H1 (cell line): Measurements from ENCODE around the gene CCNB1.
"Not testable (repeated sequence)": the region's sequence is repeated elsewhere in the genome, so short reads cannot be mapped to it uniquely, and the experiment has no call there.

ENCODE experiments used
- CREB1 ChIP-seq: IDR thresholded peaks from 2 replicates; pipeline ENCODE4 v1.6.1; 2012; ENCODE audit warnings: inconsistent platforms
- CTBP2 ChIP-seq: IDR thresholded peaks from 2 replicates; pipeline ENCODE4 v1.7.0; 2011; ENCODE audit warnings: borderline replicate concordance, mild to moderate bottlenecking, moderate library complexity, mixed read lengths, low read length; ENCODE audit not compliant: insufficient read depth, insufficient read length
- EGR1 ChIP-seq: IDR thresholded peaks from 2 replicates; pipeline ENCODE4 v1.6.1; 2011; ENCODE audit warnings: low read depth, low read length, borderline replicate concordance
- EP300 ChIP-seq, 2 experiments: IDR thresholded peaks; 1 replicate in 1 of 2; 2 replicates in 1 of 2; pipeline ENCODE4 v1.6.1; 2011 to 2012; ENCODE audit warnings: low read depth in 2 of 2, low read length in 2 of 2, mild to moderate bottlenecking in 2 of 2, borderline replicate concordance in 1 of 2, inconsistent platforms in 1 of 2, moderate library complexity in 1 of 2
- EZH2 ChIP-seq: fragments of 200-600 bp; sonication (generic); IDR thresholded peaks from 2 replicates; pipeline ENCODE4 v1.7.1; 2012; ENCODE audit warnings: low read depth, mild to moderate bottlenecking, moderate library complexity, low read length, inconsistent platforms; ENCODE audit not compliant: severe bottlenecking
- GABPA ChIP-seq: IDR thresholded peaks from 2 replicates; pipeline ENCODE4 v1.6.1; 2011; ENCODE audit warnings: mild to moderate bottlenecking, low read length, moderate library complexity, borderline replicate concordance; ENCODE audit not compliant: insufficient read depth
- JUN ChIP-seq: IDR thresholded peaks from 2 replicates; pipeline ENCODE4 v1.6.1; 2011; ENCODE audit warnings: low read depth, mild to moderate bottlenecking, improper control_type of control experiment, low read length
- POLR2AphosphoS5 ChIP-seq: IDR thresholded peaks from 2 replicates; pipeline ENCODE4 v1.6.1; 2011; ENCODE audit warnings: low read depth, low read length
- RFX5 ChIP-seq: IDR thresholded peaks from 2 replicates; pipeline ENCODE4 v1.6.1; 2011; ENCODE audit warnings: low read depth, low read length, improper control_type of control experiment, borderline replicate concordance
- SP2 ChIP-seq: IDR thresholded peaks from 2 replicates; pipeline ENCODE4 v1.6.1; 2012; ENCODE audit warnings: mild to moderate bottlenecking, low read length, inconsistent platforms
- SP4 ChIP-seq: IDR thresholded peaks from 2 replicates; pipeline ENCODE4 v1.6.1; 2012; ENCODE audit warnings: low read length, inconsistent platforms
- TF ChIP-seq, protein P1 (sequence below), 3 experiments: IDR thresholded peaks; 1 replicate in 2 of 3; 2 replicates in 1 of 3; pipeline versions ENCODE4 v1.5.1 to v1.6.1; 2011; ENCODE audit warnings: low read length in 3 of 3, mild to moderate bottlenecking in 3 of 3, inconsistent platforms in 2 of 3, low read depth in 1 of 3, moderate library complexity in 1 of 3; ENCODE audit not compliant: insufficient read depth in 1 of 3; ENCODE audit errors: control extremely low read depth in 1 of 3
- TF ChIP-seq, protein P2 (sequence below): IDR thresholded peaks from 2 replicates; pipeline ENCODE4 v1.6.1; 2012; ENCODE audit warnings: inconsistent platforms

DNA sequence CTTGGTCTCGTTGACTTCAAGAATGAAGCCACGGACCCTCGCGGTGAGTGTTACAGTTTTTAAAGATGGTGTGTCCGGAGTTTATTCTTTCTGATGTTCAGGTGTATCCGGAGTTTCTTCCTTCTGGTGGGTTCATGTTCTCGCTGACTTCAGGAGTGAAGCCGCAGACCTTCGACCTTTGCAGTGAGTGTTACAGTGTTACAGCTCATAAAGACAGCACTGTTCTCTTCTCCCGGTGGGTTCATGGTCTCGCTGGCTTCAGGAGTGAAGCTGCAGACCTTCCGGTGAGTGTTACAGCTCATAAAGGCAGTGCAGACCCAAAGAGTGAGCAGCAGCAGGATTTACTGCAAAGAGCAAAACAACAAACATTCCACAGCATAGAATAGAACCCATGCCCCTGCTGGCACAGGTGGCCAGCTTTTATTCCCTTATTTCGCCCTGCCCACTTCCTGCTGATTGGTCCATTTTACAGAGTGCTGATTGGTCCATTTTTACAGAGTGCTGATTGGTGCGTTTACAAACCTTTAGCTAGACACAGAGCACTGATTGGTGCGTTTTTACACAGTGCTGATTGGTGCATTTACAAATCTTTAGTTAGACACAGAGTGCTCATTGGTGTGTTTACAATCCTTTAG is 14.8 kb downstream of the CCNB1 start:
- TF ChIP-seq, protein P1, sequence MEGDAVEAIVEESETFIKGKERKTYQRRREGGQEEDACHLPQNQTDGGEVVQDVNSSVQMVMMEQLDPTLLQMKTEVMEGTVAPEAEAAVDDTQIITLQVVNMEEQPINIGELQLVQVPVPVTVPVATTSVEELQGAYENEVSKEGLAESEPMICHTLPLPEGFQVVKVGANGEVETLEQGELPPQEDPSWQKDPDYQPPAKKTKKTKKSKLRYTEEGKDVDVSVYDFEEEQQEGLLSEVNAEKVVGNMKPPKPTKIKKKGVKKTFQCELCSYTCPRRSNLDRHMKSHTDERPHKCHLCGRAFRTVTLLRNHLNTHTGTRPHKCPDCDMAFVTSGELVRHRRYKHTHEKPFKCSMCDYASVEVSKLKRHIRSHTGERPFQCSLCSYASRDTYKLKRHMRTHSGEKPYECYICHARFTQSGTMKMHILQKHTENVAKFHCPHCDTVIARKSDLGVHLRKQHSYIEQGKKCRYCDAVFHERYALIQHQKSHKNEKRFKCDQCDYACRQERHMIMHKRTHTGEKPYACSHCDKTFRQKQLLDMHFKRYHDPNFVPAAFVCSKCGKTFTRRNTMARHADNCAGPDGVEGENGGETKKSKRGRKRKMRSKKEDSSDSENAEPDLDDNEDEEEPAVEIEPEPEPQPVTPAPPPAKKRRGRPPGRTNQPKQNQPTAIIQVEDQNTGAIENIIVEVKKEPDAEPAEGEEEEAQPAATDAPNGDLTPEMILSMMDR (IDR thresholded peaks at IDR 0.05; ENCODE audit: control extremely low read depth in 1 of 3, insufficient read depth in 1 of 3, low read depth in 1 of 3, low read length in 3 of 3) = not testable (repeated sequence)
- TF ChIP-seq JUN; RFX5; EP300 (IDR thresholded peaks at IDR 0.05; ENCODE audit: borderline replicate concordance in 1 of 2, low read depth in 2 of 2, low read length in 2 of 2); EZH2; SP4; GABPA; CTBP2; CREB1; SP2; POLR2AphosphoS5; EGR1: not testable (repeated sequence)
- TF ChIP-seq, protein P2, sequence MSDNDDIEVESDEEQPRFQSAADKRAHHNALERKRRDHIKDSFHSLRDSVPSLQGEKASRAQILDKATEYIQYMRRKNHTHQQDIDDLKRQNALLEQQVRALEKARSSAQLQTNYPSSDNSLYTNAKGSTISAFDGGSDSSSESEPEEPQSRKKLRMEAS = not testable (repeated sequence)
